ES-I3 (cell line): ENCODE measurements around the gene NDUFAF2.
"Not testable (repeated sequence)": the region's sequence is repeated elsewhere in the genome, so short reads cannot be mapped to it uniquely, and the experiment has no call there.

Experiments used
- H3K36me3 ChIP-seq: 2 replicates; pipeline ENCODE4 v1.6.1; 2013; ENCODE audit warnings: mild to moderate bottlenecking, low read length, control low read depth, moderate library complexity; ENCODE audit not compliant: insufficient read depth
- H3K4me1 ChIP-seq: 2 replicates; pipeline ENCODE4 v1.6.1; 2013; ENCODE audit warnings: mild to moderate bottlenecking, control low read depth, low read length; ENCODE audit not compliant: insufficient read depth
- H3K9ac ChIP-seq: 2 replicates; pipeline ENCODE4 v1.6.1; 2013; ENCODE audit warnings: low read depth, mild to moderate bottlenecking, low read length, moderate library complexity
- H3K9me3 ChIP-seq: 2 replicates; pipeline ENCODE4 v1.6.1; 2013; ENCODE audit warnings: mild to moderate bottlenecking, low read length, moderate library complexity; ENCODE audit not compliant: control insufficient read depth, insufficient read depth

Gene NDUFAF2

GRCh38 chr5:61168951-61169350 lies 223.9 kb downstream of the NDUFAF2 start:
- Histone ChIP-seq H3K9me3 (no peaks in the 10 kb centered on the region; the same call in 1 of the 2 replicates), H3K4me1 (no peaks in the 10 kb centered on the region), H3K36me3 (no peaks in the 10 kb centered on the region), H3K9ac (no peak overlapping the region)

- no peak overlapping the region for H3K9ac ChIP-seq
- H3K4me1 ChIP-seq, result no peaks in the 10 kb centered on the region
These were observed 226.5 kb downstream of the NDUFAF2 start for GRCh38 chr5:61171479-61171878.

DNA sequence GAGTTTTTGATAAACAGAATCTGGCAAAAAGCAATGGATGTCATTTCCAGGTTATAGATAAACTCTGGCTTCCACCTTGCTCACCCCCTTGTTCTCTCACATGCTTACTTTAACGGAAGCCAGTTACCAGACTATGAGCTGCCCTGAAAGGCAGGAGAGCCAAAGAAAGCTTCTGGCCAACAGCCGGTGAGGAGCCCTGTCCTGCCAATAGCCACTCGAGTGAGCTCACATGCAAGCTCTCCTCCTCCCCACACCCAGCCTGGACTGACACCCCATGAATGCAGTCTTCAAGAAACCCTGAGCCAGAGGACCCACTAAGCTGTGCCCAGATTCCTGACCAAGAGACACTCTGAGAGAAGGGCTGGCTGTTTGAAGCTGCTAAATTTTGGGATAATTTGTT lies 231.6 kb downstream of the NDUFAF2 start:
- no peaks in the 10 kb centered on the region for H3K9me3 ChIP-seq
- H3K4me1 ChIP-seq, result no peaks in the 10 kb centered on the region

More at GRCh38 chr5:61171479-61171878, 226.5 kb downstream of the NDUFAF2 start:
- no peaks in the 10 kb centered on the region for H3K9me3 ChIP-seq
- H3K36me3 ChIP-seq, result no peaks in the 10 kb centered on the region

DNA sequence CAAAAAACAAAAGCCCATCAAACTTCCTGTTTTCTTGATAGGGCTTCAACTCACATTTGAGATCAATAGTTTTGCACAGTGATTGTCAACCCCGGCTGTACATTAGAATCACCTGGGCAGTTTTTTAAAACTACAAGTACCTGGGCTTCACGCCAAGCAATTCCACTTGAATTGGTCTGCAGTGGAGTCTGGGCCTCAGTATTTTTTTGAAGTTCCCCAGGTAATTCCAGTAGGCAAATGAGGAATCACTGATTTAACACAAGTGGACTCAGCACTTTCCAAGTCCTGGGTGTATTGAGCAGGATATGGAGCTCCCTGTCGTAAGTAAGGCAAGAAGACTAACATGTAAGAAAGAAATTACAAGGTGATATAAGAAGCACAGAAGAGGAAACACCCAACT lies 232.1 kb downstream of the NDUFAF2 start:
- Histone ChIP-seq H3K9ac (no peak overlapping the region), H3K9me3 (no peaks in the 10 kb centered on the region), H3K4me1 (no peaks in the 10 kb centered on the region), H3K36me3 (no peaks in the 10 kb centered on the region)

More for the DNA sequence above, 231.6 kb downstream of the NDUFAF2 start:
- no peaks in the 10 kb centered on the region for H3K36me3 ChIP-seq
- H3K9ac ChIP-seq, result no peak overlapping the region

DNA sequence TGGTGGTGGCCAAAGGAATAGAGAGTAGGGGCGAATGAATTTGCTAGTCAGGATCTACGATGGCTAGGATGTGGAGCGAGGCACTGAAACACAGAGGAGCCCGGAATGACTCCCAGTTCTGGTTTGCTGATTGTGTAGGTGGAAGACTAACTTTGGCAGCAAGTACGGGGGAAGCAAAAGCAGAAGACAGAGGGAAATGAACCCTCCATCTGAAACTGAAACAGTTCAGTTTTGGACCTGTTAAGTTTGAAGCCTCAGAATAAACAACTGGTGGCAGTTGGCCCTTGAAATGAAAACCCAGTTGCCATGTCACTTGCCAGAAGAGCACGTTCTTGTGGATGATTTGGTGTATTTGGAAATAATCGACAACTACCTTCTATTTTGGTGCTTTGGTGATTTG lies 232.7 kb downstream of the NDUFAF2 start:
- Histone ChIP-seq H3K36me3 (no peaks in the 10 kb centered on the region), H3K9me3 (no peaks in the 10 kb centered on the region), H3K4me1 (no peaks in the 10 kb centered on the region), H3K9ac (no peak overlapping the region)

GRCh38 chr5:61178702-61179101 lies 233.7 kb downstream of the NDUFAF2 start:
- no peaks in the 10 kb centered on the region for H3K4me1 ChIP-seq
- no peak overlapping the region for H3K9ac ChIP-seq
- no peaks in the 10 kb centered on the region for H3K36me3 ChIP-seq
- no peaks in the 10 kb centered on the region for H3K9me3 ChIP-seq

DNA sequence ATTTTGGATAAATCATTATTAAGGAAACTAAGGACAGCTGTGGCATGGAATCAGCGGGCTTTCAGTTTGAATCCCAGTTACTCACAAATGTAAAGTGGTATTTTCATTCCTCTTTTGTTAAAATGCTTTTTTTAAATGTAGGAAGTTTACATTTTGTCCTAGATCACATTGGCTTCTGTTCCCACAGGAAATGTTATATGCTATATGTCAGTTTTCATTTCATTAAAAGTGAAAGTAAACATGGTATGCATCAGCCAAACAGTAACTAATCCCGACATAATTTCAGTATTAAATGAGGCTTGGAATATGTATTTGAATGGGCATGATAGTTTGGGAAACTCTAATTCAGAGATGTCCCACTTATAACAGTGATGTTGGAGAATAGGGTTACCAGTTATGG lies 235.9 kb downstream of the NDUFAF2 start:
- Histone ChIP-seq H3K9me3 (no peaks in the 10 kb centered on the region), H3K4me1 (no peaks in the 10 kb centered on the region), H3K9ac (no peak overlapping the region), H3K36me3 (no peaks in the 10 kb centered on the region)

DNA sequence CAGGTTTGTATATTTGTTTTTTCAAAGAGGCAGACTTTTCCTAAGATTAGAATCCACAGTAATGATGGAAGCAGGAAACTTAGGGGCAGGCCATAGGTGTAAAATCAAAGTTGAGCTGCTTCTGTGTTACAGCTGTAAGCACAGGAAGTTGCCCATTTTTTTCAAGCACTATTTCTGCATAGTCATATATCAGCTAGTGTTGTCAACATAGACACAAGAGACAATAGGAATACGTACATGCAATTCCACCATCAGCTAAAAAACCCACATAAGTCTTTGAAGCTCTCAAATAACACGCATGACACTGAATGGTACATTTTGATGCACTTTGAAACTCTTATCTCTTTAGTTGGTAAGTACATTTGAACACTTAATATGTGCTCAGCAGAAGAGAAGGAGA lies 237.4 kb downstream of the NDUFAF2 start:
- no peak overlapping the region for H3K9ac ChIP-seq
- H3K4me1 ChIP-seq, result peaks cover 4% of the 10 kb centered on the region; the same call in 1 of the 2 replicates
- no peaks in the 10 kb centered on the region for H3K36me3 ChIP-seq
- no peaks in the 10 kb centered on the region for H3K9me3 ChIP-seq

- no peak overlapping the region for H3K9ac ChIP-seq
- H3K4me1 ChIP-seq, result peaks cover 10% of the 10 kb centered on the region; the same call in 1 of the 2 replicates
- H3K9me3 ChIP-seq, result no peaks in the 10 kb centered on the region
- H3K36me3 ChIP-seq, result no peaks in the 10 kb centered on the region
These were observed 238.5 kb downstream of the NDUFAF2 start for GRCh38 chr5:61183538-61183937.

GRCh38 chr5:61184708-61185107 lies 239.7 kb downstream of the NDUFAF2 start:
- no peak overlapping the region for H3K9ac ChIP-seq

GRCh38 chr5:61186634-61187033 lies 241.6 kb downstream of the NDUFAF2 start:
- Histone ChIP-seq H3K9me3 (no peaks in the 10 kb centered on the region), H3K4me1 (peaks cover 10% of the 10 kb centered on the region; the same call in 1 of the 2 replicates), H3K36me3 (no peaks in the 10 kb centered on the region), H3K9ac (no peak overlapping the region)

More at GRCh38 chr5:61184708-61185107, 239.7 kb downstream of the NDUFAF2 start:
- Histone ChIP-seq H3K36me3 (no peaks in the 10 kb centered on the region), H3K9me3 (no peaks in the 10 kb centered on the region), H3K4me1 (peaks cover 10% of the 10 kb centered on the region; the same call in 1 of the 2 replicates)

DNA sequence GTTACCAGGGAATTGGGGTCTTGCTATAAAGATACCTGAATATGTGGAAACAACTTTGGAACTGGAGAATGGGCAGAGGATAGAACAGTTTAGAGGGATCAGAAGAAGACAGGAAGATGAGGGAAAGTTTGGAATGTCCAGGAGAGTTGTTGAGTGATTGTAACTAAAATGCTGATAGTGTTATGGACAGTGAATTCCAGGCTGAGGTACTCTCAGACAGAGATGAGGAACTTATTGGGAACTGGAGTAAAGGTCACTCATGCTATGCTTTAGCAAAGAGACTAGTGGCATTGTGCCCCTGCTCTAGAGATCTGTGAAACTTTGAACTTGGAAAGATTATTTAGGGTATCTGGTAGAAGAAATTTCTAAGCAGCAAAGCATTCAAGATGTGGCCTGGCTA lies 242.3 kb downstream of the NDUFAF2 start:
- H3K9ac ChIP-seq, H3K9me3 ChIP-seq, H3K36me3 ChIP-seq: not testable (repeated sequence)
- H3K4me1 ChIP-seq, result peaks cover 10% of the 10 kb centered on the region; the same call in 1 of the 2 replicates

GRCh38 chr5:61187826-61188225 lies 242.8 kb downstream of the NDUFAF2 start:
- H3K36me3 ChIP-seq, H3K9ac ChIP-seq, H3K9me3 ChIP-seq: not testable (repeated sequence)
- H3K4me1 ChIP-seq, result peaks cover 10% of the 10 kb centered on the region; the same call in 1 of the 2 replicates

DNA sequence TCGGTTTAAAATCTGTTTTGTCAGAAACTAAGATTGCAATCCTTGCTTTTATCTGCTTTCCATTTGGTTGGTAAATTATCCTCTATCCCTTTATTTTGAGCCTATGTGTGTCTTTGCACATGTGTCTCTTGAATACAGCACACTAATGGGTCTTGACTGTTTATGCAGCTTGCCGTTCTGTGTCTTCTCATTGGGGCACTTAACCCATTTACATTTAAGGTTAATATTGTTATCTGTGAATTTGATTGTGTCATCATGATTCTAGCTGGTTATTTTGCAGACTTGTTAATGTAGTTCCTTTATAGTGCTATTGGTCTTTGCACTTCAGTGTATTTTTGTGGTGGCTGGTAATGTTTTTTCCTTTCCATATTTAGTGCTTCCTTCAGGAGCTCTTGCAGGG lies 253.6 kb downstream of the NDUFAF2 start:
- no peaks in the 10 kb centered on the region for H3K9me3 ChIP-seq
- H3K4me1 ChIP-seq, result no peaks in the 10 kb centered on the region
- H3K36me3 ChIP-seq, result no peaks in the 10 kb centered on the region
- no peak overlapping the region for H3K9ac ChIP-seq

DNA sequence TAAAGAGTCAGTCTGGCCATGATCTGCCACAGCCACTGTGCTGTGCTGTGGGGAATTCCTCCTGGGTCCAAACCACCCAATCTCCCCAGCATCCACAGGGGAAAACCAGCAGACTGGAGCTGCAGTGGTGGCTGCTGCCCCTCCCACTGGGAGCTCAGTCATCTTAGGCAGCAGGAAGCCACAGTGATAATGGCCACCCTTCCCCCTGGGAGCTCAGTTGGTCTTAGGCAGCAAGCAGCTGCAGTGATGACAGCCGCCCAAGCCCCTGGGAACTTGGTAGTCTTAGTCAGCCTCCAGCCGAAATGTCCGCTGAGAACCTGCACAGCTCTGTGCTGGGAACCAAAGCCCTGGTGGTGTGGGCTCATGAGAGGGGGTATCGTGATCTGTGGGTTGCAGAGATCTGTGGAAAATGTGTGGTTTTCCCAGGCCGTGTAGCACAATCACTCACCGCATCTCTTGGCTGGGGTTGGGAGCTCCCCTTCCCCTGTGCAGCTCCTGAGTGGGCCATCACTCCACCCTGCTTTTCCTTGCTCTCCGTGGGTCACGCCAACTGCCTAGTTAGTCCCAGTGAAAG lies 255.7 kb downstream of the NDUFAF2 start:
- Histone ChIP-seq H3K9me3 (no peaks in the 10 kb centered on the region; the same call in 1 of the 2 replicates), H3K4me1 (no peaks in the 10 kb centered on the region), H3K36me3 (no peaks in the 10 kb centered on the region), H3K9ac (no peak overlapping the region)
